KOPT-K1 (cell line): ENCODE measurements around the gene NPY2R.

Source experiments
- H3K27ac ChIP-seq: fragments of 200-600 bp; sonication (generic); 2 replicates; pipeline ENCODE4 v1.5.1; 2016; ENCODE audit warnings: antibody characterized with exemption, mild to moderate bottlenecking, low read depth, low read length; ENCODE audit not compliant: poor library complexity, severe bottlenecking
- H3K36me3 ChIP-seq: fragments of 200-600 bp; sonication (generic); 2 replicates; pipeline ENCODE4 v1.5.1; 2017; ENCODE audit warnings: antibody characterized with exemption, mild to moderate bottlenecking, low read length, moderate library complexity; ENCODE audit not compliant: insufficient read depth
- H3K9me3 ChIP-seq: fragments of 200-600 bp; sonication (generic); 2 replicates; pipeline ENCODE4 v1.5.1; 2017; ENCODE audit warnings: antibody characterized with exemption, low read length, mild to moderate bottlenecking; ENCODE audit not compliant: insufficient read depth, poor library complexity, severe bottlenecking

NPY2R gene

GRCh38 chr4:155208258-155209054 lies at the start of gene NPY2R:
Gene NPY2R (plus strand): TSS chr4:155208636. CDS start chr4:155213940, 5,304 bp downstream.
- Histone ChIP-seq H3K27ac (no peak within 1 kb of the TSS), H3K9me3 (no peaks in the 10 kb centered on the region), H3K36me3 (no peaks in the 10 kb centered on the region)

- H3K36me3 ChIP-seq, result no peaks in the 10 kb centered on the region
- no peak overlapping the region for H3K27ac ChIP-seq
- H3K9me3 ChIP-seq, result no peaks in the 10 kb centered on the region
These were observed 47.1 kb upstream of the NPY2R start for GRCh38 chr4:155161357-155161756.

- no peaks in the 10 kb centered on the region for H3K9me3 ChIP-seq
- no peaks in the 10 kb centered on the region for H3K36me3 ChIP-seq
- no peak overlapping the region for H3K27ac ChIP-seq
These were observed 43.7 kb upstream of the NPY2R start for GRCh38 chr4:155164718-155165117.

GRCh38 chr4:155170569-155170968 lies 37.9 kb upstream of the NPY2R start:
- no peaks in the 10 kb centered on the region for H3K9me3 ChIP-seq
- no peaks in the 10 kb centered on the region for H3K36me3 ChIP-seq
- no peak overlapping the region for H3K27ac ChIP-seq

GRCh38 chr4:155173371-155173770 lies 35.1 kb upstream of the NPY2R start:
- Histone ChIP-seq H3K36me3 (no peaks in the 10 kb centered on the region), H3K9me3 (no peaks in the 10 kb centered on the region), H3K27ac (no peak overlapping the region)

GRCh38 chr4:155174668-155175067 lies 33.8 kb upstream of the NPY2R start:
- Histone ChIP-seq H3K36me3 (no peaks in the 10 kb centered on the region), H3K9me3 (no peaks in the 10 kb centered on the region), H3K27ac (no peak overlapping the region)

- Histone ChIP-seq H3K36me3 (no peaks in the 10 kb centered on the region), H3K27ac (no peak overlapping the region), H3K9me3 (no peaks in the 10 kb centered on the region)
These were observed 29.2 kb upstream of the NPY2R start for GRCh38 chr4:155179216-155179615.

GRCh38 chr4:155186972-155187371 lies 21.5 kb upstream of the NPY2R start:
- no peaks in the 10 kb centered on the region for H3K36me3 ChIP-seq
- H3K27ac ChIP-seq, result no peak overlapping the region
- no peaks in the 10 kb centered on the region for H3K9me3 ChIP-seq

- Histone ChIP-seq H3K27ac (no peak overlapping the region), H3K36me3 (no peaks in the 10 kb centered on the region), H3K9me3 (no peaks in the 10 kb centered on the region)
These were observed 20.4 kb upstream of the NPY2R start for GRCh38 chr4:155187989-155188388.

- Histone ChIP-seq H3K27ac (no peak overlapping the region), H3K9me3 (no peaks in the 10 kb centered on the region)
These were observed 18.3 kb upstream of the NPY2R start for GRCh38 chr4:155190099-155190498.

GRCh38 chr4:155197757-155198156 lies 10.7 kb upstream of the NPY2R start:
- Histone ChIP-seq H3K9me3 (no peaks in the 10 kb centered on the region), H3K36me3 (no peaks in the 10 kb centered on the region), H3K27ac (no peak overlapping the region)

More at GRCh38 chr4:155190099-155190498, 18.3 kb upstream of the NPY2R start:
- no peaks in the 10 kb centered on the region for H3K36me3 ChIP-seq

- H3K9me3 ChIP-seq, result no peaks in the 10 kb centered on the region
These were observed 740 bp upstream of the NPY2R start for GRCh38 chr4:155207534-155208257.

GRCh38 chr4:155220025-155220424 lies 11.6 kb downstream of the NPY2R start:
- Histone ChIP-seq H3K27ac (no peak overlapping the region), H3K9me3 (no peaks in the 10 kb centered on the region), H3K36me3 (no peaks in the 10 kb centered on the region)

More at GRCh38 chr4:155207534-155208257, 740 bp upstream of the NPY2R start:
- Histone ChIP-seq H3K36me3 (no peaks in the 10 kb centered on the region), H3K27ac (no peak overlapping the region)

GRCh38 chr4:155227131-155227530 lies 18.7 kb downstream of the NPY2R start:
- H3K27ac ChIP-seq, result no peak overlapping the region
- no peaks in the 10 kb centered on the region for H3K36me3 ChIP-seq
- no peaks in the 10 kb centered on the region for H3K9me3 ChIP-seq

- Histone ChIP-seq H3K36me3 (no peaks in the 10 kb centered on the region), H3K27ac (no peak overlapping the region)
These were observed 20.3 kb downstream of the NPY2R start for GRCh38 chr4:155228713-155229112.

More at GRCh38 chr4:155228713-155229112, 20.3 kb downstream of the NPY2R start:
- no peaks in the 10 kb centered on the region for H3K9me3 ChIP-seq
